Kidney epithelial cell (primary cell): ENCODE results near the gene GJD2. TPM values are rescaled to one million over a fixed set of nuclear protein-coding genes. Genes with fewer than 3 reads are reported as not detected.

ENCODE experiments used
- DNase-seq: peaks from one replicate; pipeline ENCODE4 v3.0.0-alpha.2; 2010; ENCODE audit warnings: low read depth
- H3K27me3 ChIP-seq: 2 replicates; pipeline ENCODE4 v1.6.0; 2011; ENCODE audit warnings: low read length; ENCODE audit not compliant: control insufficient read depth, insufficient read depth
- H3K36me3 ChIP-seq: 2 replicates; pipeline ENCODE4 v1.5.1; 2011; ENCODE audit warnings: low read length; ENCODE audit not compliant: control insufficient read depth, insufficient read depth
- H3K4me3 ChIP-seq: 2 replicates; pipeline ENCODE4 v1.5.1; 2011; ENCODE audit warnings: low read depth, mild to moderate bottlenecking, control low read depth, low read length
- total RNA-seq: library from RNA; depleted of rRNA; stranded (reverse); fragments of >200 nt; gene quantifications from 2 replicates; pipeline ENCODE4 v1.2.3, GENCODE V29; 2015
- TF ChIP-seq, protein P1 (sequence below): IDR thresholded peaks from 2 replicates; pipeline ENCODE4 v1.5.1; 2011; ENCODE audit warnings: mild to moderate bottlenecking, moderate library complexity, low read length, control low read depth, inconsistent platforms; ENCODE audit not compliant: insufficient read depth, poor library complexity, severe bottlenecking

Gene GJD2
- total RNA-seq, 1 donor from 2014 or later: not detected

- Histone ChIP-seq H3K27me3 (no peaks in the 10 kb centered on the region), H3K4me3 (no peak overlapping the region), H3K36me3 (no peaks in the 10 kb centered on the region)
- TF ChIP-seq, protein P1, sequence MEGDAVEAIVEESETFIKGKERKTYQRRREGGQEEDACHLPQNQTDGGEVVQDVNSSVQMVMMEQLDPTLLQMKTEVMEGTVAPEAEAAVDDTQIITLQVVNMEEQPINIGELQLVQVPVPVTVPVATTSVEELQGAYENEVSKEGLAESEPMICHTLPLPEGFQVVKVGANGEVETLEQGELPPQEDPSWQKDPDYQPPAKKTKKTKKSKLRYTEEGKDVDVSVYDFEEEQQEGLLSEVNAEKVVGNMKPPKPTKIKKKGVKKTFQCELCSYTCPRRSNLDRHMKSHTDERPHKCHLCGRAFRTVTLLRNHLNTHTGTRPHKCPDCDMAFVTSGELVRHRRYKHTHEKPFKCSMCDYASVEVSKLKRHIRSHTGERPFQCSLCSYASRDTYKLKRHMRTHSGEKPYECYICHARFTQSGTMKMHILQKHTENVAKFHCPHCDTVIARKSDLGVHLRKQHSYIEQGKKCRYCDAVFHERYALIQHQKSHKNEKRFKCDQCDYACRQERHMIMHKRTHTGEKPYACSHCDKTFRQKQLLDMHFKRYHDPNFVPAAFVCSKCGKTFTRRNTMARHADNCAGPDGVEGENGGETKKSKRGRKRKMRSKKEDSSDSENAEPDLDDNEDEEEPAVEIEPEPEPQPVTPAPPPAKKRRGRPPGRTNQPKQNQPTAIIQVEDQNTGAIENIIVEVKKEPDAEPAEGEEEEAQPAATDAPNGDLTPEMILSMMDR: no peak
- no peak for DNase-seq
These were observed 24.9 kb downstream of the GJD2 start for GRCh38 chr15:34729886-34730285.

- TF ChIP-seq, protein P1: no peak
- H3K27me3 ChIP-seq: no peaks in the 10 kb centered on the region
- DNase-seq: no peak
- no peaks in the 10 kb centered on the region for H3K36me3 ChIP-seq
- H3K4me3 ChIP-seq: no peak overlapping the region
These were observed 25.7 kb downstream of the GJD2 start for GRCh38 chr15:34729056-34729455.

GRCh38 chr15:34726406-34727100, 28.2 kb downstream of the GJD2 start:
- no peaks in the 10 kb centered on the region for H3K36me3 ChIP-seq
- TF ChIP-seq, protein P1: no peak
- no peak overlapping the region for H3K4me3 ChIP-seq
- H3K27me3 ChIP-seq: no peaks in the 10 kb centered on the region
- no peak for DNase-seq

DNA sequence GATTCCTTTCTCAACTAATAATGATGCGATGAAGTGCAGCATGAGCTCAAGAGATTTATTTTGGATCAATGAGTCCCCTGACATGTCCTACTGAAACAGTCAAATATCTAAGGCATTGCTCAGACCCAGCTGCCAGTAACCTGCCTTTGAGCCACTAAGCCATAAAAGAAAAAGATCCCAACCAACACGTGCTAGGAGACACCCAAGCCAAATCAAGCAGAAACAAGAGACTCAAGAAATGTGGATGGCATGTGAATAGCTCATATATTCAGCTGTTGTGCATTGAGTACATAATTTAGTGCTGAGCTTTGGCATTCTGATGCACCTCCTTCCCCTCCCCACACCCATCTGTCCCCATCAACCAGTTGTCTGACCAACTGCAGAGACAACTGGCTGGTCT, 29.2 kb downstream of the GJD2 start:
- DNase-seq: no peak
- Histone ChIP-seq H3K4me3 (no peak overlapping the region), H3K36me3 (no peaks in the 10 kb centered on the region), H3K27me3 (no peaks in the 10 kb centered on the region)
- TF ChIP-seq, protein P1: no peak

- DNase-seq: no peak
- Histone ChIP-seq H3K4me3 (no peak overlapping the region), H3K27me3 (no peaks in the 10 kb centered on the region), H3K36me3 (no peaks in the 10 kb centered on the region)
- TF ChIP-seq, protein P1: no peak
These were observed 30.3 kb downstream of the GJD2 start for GRCh38 chr15:34724481-34724880.

GRCh38 chr15:34722439-34722836, 32.4 kb downstream of the GJD2 start:
- Histone ChIP-seq H3K4me3 (no peak overlapping the region), H3K27me3 (no peaks in the 10 kb centered on the region), H3K36me3 (no peaks in the 10 kb centered on the region)
- TF ChIP-seq, protein P1: peak; percentile 22
- no peak for DNase-seq
